ENCODE measurements around the gene TMEM63B.

TMEM63B gene

GRCh38 chr6:44135173-44135758 is 7.9 kb downstream of the TMEM63B start:
- no peak for TF ChIP-seq POLR2AphosphoS5 (IDR thresholded peaks at IDR 0.05; ENCODE audit: low read depth, low read length)

DNA sequence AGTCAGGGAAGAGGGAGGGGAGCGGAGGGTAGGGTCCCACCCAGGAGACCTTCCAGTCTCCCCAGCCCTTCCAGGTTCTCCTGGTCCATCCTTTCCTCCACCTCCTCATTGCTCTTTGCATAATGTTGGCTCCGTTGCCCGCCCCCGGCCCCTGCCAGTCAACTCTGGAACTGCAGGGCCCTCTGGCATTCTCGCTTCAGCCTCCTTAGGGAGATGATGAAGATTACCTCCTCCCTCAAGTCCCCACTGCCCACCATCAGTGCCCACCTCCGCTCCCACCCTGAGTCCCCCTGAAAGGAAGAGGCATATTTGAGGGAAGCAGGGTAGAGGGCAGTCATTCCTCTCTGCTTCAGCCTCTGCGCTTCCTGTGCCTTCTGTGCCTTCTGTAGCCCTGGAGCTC is 8.5 kb downstream of the TMEM63B start:
- TF ChIP-seq POLR2AphosphoS5 (IDR thresholded peaks at IDR 0.05; ENCODE audit: low read depth, low read length) (no peak), TAF1 (IDR thresholded peaks at IDR 0.05; ENCODE audit: borderline replicate concordance, insufficient read depth, low read length) (no peak), SIN3A (IDR thresholded peaks at IDR 0.05; ENCODE audit: borderline replicate concordance, insufficient read depth, low read length) (no peak), FOXP2 (optimal IDR thresholded peaks at IDR 0.05; ENCODE audit: borderline replicate concordance, extremely low read depth, extremely low read length, insufficient read depth) (no peak)
- TF ChIP-seq, protein P1, sequence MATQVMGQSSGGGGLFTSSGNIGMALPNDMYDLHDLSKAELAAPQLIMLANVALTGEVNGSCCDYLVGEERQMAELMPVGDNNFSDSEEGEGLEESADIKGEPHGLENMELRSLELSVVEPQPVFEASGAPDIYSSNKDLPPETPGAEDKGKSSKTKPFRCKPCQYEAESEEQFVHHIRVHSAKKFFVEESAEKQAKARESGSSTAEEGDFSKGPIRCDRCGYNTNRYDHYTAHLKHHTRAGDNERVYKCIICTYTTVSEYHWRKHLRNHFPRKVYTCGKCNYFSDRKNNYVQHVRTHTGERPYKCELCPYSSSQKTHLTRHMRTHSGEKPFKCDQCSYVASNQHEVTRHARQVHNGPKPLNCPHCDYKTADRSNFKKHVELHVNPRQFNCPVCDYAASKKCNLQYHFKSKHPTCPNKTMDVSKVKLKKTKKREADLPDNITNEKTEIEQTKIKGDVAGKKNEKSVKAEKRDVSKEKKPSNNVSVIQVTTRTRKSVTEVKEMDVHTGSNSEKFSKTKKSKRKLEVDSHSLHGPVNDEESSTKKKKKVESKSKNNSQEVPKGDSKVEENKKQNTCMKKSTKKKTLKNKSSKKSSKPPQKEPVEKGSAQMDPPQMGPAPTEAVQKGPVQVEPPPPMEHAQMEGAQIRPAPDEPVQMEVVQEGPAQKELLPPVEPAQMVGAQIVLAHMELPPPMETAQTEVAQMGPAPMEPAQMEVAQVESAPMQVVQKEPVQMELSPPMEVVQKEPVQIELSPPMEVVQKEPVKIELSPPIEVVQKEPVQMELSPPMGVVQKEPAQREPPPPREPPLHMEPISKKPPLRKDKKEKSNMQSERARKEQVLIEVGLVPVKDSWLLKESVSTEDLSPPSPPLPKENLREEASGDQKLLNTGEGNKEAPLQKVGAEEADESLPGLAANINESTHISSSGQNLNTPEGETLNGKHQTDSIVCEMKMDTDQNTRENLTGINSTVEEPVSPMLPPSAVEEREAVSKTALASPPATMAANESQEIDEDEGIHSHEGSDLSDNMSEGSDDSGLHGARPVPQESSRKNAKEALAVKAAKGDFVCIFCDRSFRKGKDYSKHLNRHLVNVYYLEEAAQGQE (IDR thresholded peaks at IDR 0.05; ENCODE audit: insufficient read depth in 1 of 2, low read depth in 2 of 2, low read length in 2 of 2), result no peak

GRCh38 chr6:44138717-44139350 is 11.5 kb downstream of the TMEM63B start:
- TF ChIP-seq, protein P1 (IDR thresholded peaks at IDR 0.05; ENCODE audit: insufficient read depth in 1 of 2, low read depth in 2 of 2, low read length in 2 of 2), result no peak
- TF ChIP-seq POLR2AphosphoS5 (IDR thresholded peaks at IDR 0.05; ENCODE audit: low read depth, low read length) (no peak), SIN3A (IDR thresholded peaks at IDR 0.05; ENCODE audit: borderline replicate concordance, insufficient read depth, low read length) (no peak)

DNA sequence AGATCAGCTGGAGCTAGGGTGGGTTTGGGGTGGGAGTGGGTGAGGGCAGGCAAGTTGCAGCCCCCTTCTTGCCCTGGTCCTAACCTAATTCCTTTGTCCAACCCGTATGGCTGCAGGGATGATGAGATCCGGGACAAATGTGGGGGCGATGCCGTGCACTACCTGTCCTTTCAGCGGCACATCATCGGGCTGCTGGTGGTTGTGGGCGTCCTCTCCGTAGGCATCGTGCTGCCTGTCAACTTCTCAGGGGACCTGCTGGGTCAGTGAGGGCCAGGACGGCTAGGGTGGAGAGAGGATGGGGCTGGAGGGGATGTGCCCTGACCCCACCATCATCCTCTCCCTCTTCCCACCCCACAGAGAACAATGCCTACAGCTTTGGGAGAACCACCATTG is 12.0 kb downstream of the TMEM63B start:
- no peak for TF ChIP-seq POLR2AphosphoS5 (IDR thresholded peaks at IDR 0.05; ENCODE audit: low read depth, low read length)
- TF ChIP-seq TAF1 (IDR thresholded peaks at IDR 0.05; ENCODE audit: borderline replicate concordance, insufficient read depth, low read length), result no peak
- TF ChIP-seq, protein P1 (IDR thresholded peaks at IDR 0.05; ENCODE audit: insufficient read depth in 1 of 2, low read depth in 2 of 2, low read length in 2 of 2), result no peak
- TF ChIP-seq FOXP2 (optimal IDR thresholded peaks at IDR 0.05; ENCODE audit: borderline replicate concordance, extremely low read depth, extremely low read length, insufficient read depth), result no peak

DNA sequence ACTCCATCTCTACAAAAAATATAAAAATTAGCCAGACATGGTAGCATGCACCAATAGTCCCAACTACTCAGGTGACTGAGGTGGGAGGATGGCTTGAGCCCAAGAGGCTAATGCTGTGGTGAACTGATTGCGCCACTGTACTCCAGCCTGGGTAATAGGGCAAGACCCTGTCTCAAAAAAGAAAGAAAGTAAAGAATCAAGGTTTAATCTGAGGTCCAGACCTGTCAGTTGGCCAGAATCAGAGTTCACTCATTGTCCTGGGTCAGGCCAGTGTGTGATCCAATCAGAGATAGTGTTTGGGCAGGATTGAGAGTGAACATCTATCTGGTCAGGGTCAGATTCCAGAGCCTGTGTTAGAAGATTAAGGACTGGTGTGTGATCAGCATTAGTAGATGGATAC is 15.5 kb downstream of the TMEM63B start:
- TF ChIP-seq POLR2AphosphoS5 (IDR thresholded peaks at IDR 0.05; ENCODE audit: low read depth, low read length), result no peak
- no peak for TF ChIP-seq SIN3A (IDR thresholded peaks at IDR 0.05; ENCODE audit: borderline replicate concordance, insufficient read depth, low read length)
- TF ChIP-seq FOXP2 (optimal IDR thresholded peaks at IDR 0.05; ENCODE audit: borderline replicate concordance, extremely low read depth, extremely low read length, insufficient read depth), result no peak
- no peak for TF ChIP-seq TAF1 (IDR thresholded peaks at IDR 0.05; ENCODE audit: borderline replicate concordance, insufficient read depth, low read length)
- TF ChIP-seq, protein P1 (IDR thresholded peaks at IDR 0.05; ENCODE audit: insufficient read depth in 1 of 2, low read depth in 2 of 2, low read length in 2 of 2), result no peak
